Epithelial cell of esophagus (primary cell): ENCODE results near the gene CST7.

Experiments used
- DNase-seq: peaks from one replicate; pipeline ENCODE4 v3.0.0; 2010; ENCODE audit warnings: low read depth
- H3K4me3 ChIP-seq: 2 replicates; pipeline ENCODE4 v1.5.1; 2011; ENCODE audit warnings: mild to moderate bottlenecking, low read length, control low read depth
- CTCF ChIP-seq: IDR thresholded peaks from 2 replicates; pipeline ENCODE4 v1.5.1; 2011; ENCODE audit warnings: low read depth, mild to moderate bottlenecking, low read length, control low read depth, inconsistent platforms; ENCODE audit not compliant: insufficient read depth; ENCODE audit errors: missing control alignments

CST7 gene

GRCh38 chr20:24972341-24972740, 23.3 kb downstream of the CST7 start:
- no peak for DNase-seq
- no peak for TF ChIP-seq CTCF
- no peak overlapping the region for H3K4me3 ChIP-seq

GRCh38 chr20:24977336-24977735, 28.3 kb downstream of the CST7 start:
- no peak for TF ChIP-seq CTCF
- DNase-seq: no peak
- no peak overlapping the region for H3K4me3 ChIP-seq

- no peak for DNase-seq
- no peak for TF ChIP-seq CTCF
- no peak overlapping the region for H3K4me3 ChIP-seq
Measured at GRCh38 chr20:24977797-24978196, 28.7 kb downstream of the CST7 start.

GRCh38 chr20:24978513-24978912, 29.4 kb downstream of the CST7 start:
- no peak overlapping the region for H3K4me3 ChIP-seq
- no peak for TF ChIP-seq CTCF
- DNase-seq: no peak

- H3K4me3 ChIP-seq: no peak overlapping the region
- no peak for DNase-seq
- no peak for TF ChIP-seq CTCF
Measured at GRCh38 chr20:24979036-24979960, 30.2 kb downstream of the CST7 start.

- TF ChIP-seq CTCF: no peak
- DNase-seq: no peak
- no peak overlapping the region for H3K4me3 ChIP-seq
Measured at GRCh38 chr20:24980291-24981053, 31.4 kb downstream of the CST7 start.
